Nephron (organoid): Measurements from ENCODE around the gene SGCD.

ENCODE experiments used
- H3K27ac Mint-ChIP-seq, 3 experiments: 2 replicates each; pipeline ENCODE4 v1.8.0; 2020; ENCODE audit warnings: mixed read lengths in 3 of 3, mild to moderate bottlenecking in 2 of 3, moderate library complexity in 1 of 3
- H3K27me3 Mint-ChIP-seq: 2 replicates; pipeline ENCODE4 v1.8.0; 2021; ENCODE audit warnings: low read depth, mild to moderate bottlenecking, moderate library complexity, mixed read lengths
- H3K36me3 Mint-ChIP-seq: 2 replicates; pipeline ENCODE4 v1.8.0; 2020; ENCODE audit warnings: low read depth, mixed read lengths
- H3K4me1 Mint-ChIP-seq: 2 replicates; pipeline ENCODE4 v1.8.0; 2020; ENCODE audit warnings: mixed read lengths
- H3K4me3 Mint-ChIP-seq, 3 experiments: 2 replicates each; pipeline ENCODE4 v1.8.0; 2020; ENCODE audit warnings: mild to moderate bottlenecking in 3 of 3, mixed read lengths in 3 of 3, moderate library complexity in 2 of 3
- H3K9me3 Mint-ChIP-seq: 2 replicates; pipeline ENCODE4 v1.8.0; 2020; ENCODE audit warnings: mixed read lengths
- TF ChIP-seq, protein P1 (sequence below), 3 experiments: fragments of 200-600 bp; sonication (generic); IDR thresholded peaks; one replicate each; pipeline ENCODE4 v1.5.0; 2021; ENCODE audit warnings: antibody characterized with exemption in 3 of 3; ENCODE audit not compliant: unreplicated experiment in 3 of 3

Gene SGCD

DNA sequence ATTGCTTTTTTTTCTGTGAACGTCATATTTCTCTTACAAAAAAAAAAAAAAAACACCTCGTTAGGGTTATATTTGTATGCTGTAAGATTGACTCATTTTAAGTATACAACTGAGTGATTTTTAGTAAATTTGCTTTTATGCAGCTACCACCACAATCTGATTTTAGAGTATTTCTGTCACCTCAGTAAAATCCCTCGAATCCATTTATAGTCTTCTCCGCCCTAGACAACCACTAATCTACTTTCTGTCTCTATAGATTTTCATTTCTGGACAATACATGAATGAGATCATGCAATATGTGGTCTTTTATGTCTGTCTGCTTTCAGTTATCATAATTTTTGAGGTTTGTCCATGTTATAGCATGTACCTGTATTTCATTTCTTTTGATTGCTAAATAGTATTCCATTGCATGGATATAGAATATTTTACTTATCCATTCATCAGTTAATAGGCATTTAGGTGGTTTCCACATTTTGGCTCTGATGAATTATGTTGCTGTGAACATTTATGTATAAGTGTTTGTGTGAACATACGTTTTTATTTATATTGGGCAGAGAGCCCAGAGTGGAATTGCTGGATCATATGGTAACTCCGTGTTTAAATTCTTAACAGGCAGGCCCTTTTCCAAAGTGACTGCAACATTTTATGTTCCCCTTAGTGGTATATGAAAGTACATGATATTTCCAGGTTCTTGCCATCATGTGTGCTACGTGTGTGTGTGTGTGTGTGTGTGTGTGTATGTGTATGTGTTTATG is 171.4 kb downstream of the SGCD start:
- TF ChIP-seq, protein P1, sequence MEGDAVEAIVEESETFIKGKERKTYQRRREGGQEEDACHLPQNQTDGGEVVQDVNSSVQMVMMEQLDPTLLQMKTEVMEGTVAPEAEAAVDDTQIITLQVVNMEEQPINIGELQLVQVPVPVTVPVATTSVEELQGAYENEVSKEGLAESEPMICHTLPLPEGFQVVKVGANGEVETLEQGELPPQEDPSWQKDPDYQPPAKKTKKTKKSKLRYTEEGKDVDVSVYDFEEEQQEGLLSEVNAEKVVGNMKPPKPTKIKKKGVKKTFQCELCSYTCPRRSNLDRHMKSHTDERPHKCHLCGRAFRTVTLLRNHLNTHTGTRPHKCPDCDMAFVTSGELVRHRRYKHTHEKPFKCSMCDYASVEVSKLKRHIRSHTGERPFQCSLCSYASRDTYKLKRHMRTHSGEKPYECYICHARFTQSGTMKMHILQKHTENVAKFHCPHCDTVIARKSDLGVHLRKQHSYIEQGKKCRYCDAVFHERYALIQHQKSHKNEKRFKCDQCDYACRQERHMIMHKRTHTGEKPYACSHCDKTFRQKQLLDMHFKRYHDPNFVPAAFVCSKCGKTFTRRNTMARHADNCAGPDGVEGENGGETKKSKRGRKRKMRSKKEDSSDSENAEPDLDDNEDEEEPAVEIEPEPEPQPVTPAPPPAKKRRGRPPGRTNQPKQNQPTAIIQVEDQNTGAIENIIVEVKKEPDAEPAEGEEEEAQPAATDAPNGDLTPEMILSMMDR (IDR thresholded peaks at IDR 0.05; ENCODE audit: unreplicated experiment in 3 of 3): no peak
- Mint-ChIP-seq H3K27me3 (no peaks in the 10 kb centered on the region), H3K9me3 (no peaks in the 10 kb centered on the region), H3K27ac (peak overlapping the region; percentile 8 to 80 (median 66)), H3K4me3 (no peak overlapping the region), H3K4me1 (peaks cover 62% of the 10 kb centered on the region), H3K36me3 (no peaks in the 10 kb centered on the region)

DNA sequence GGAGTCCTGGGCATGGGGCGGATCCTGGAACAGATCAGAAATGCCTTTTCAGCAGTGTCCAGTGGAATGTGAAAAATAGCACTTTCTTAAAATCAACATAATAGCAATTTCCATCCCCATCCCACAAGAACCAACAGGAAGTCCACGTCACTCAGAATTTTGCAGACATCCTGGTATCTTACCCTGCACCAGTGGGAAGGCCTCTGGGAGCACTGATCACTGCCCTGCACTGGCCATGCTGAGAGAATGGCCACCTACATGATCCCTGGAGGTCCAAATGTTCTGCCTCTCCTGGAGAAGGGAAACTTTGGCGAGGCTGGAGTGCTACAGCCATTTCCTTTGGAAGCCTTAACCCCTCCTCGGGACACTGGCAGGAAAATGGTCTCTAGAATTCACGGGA is 173.8 kb downstream of the SGCD start:
- Mint-ChIP-seq H3K27ac (peak overlapping the region; percentile 15 to 81 (median 53)), H3K9me3 (no peaks in the 10 kb centered on the region), H3K4me1 (peaks cover 55% of the 10 kb centered on the region), H3K36me3 (no peaks in the 10 kb centered on the region), H3K27me3 (no peaks in the 10 kb centered on the region), H3K4me3 (no peak overlapping the region)
- TF ChIP-seq, protein P1 (IDR thresholded peaks at IDR 0.05; ENCODE audit: unreplicated experiment in 3 of 3): no peak

DNA sequence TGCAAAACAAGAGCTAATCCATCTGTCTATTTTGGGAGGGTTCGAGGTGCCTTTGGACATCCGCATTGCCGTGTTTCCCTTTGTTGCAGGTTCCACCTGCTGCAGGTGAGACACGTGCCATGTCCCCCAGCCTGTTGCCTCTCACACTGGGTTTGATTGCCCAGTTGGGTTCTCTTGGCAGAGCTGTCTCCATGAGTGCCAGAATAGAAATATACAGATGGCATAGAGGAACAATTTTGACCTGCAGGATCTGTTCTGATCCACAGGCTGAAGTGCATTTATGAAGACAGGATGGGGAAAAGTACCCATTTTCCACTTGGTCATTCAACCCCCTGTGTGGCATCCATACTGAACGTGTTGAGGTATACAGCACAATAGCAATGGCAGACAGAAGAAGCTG is 178.1 kb downstream of the SGCD start:
- no peaks in the 10 kb centered on the region for H3K36me3 Mint-ChIP-seq
- no peak overlapping the region for H3K4me3 Mint-ChIP-seq
- no peaks in the 10 kb centered on the region for H3K27me3 Mint-ChIP-seq
- H3K9me3 Mint-ChIP-seq: no peaks in the 10 kb centered on the region
- TF ChIP-seq, protein P1 (IDR thresholded peaks at IDR 0.05; ENCODE audit: unreplicated experiment in 3 of 3): no peak
- no peak overlapping the region for H3K27ac Mint-ChIP-seq
- H3K4me1 Mint-ChIP-seq: peaks cover 19% of the 10 kb centered on the region

DNA sequence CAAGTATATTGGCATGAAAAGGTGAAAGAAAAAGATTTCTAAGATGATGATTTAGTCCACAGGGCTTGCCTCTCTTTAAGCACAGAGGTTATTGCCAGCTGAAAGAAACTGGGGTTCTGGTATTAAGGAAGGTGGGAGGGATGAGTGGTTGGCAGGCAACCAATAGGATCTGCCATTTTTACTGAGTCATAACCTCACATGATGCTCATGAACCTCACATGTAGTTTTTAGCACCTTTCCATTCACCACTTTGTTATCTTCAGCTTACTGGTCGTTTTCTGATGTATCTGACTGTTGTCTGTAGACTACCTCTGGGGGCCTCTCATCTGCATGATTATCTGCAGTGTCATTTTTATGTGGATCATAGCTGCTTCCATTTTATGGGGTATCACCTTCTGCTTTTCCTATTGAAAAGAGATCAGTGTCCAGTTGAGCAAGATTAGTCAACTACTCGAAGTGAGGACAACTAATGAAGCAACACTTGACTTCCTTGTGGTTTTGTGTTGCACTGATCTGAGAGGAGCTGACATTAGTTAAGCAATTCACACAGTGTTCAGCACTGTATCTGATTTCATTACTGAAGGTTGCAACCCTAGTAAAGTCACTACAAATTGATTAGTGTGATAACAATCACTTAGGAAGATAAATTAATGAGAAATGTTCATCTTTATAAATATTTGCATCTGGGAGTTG is 186.3 kb downstream of the SGCD start:
- no peaks in the 10 kb centered on the region for H3K27me3 Mint-ChIP-seq
- peaks cover 21% of the 10 kb centered on the region for H3K36me3 Mint-ChIP-seq
- H3K9me3 Mint-ChIP-seq: peaks cover 31% of the 10 kb centered on the region
- TF ChIP-seq, protein P1 (IDR thresholded peaks at IDR 0.05; ENCODE audit: unreplicated experiment in 3 of 3): no peak
- peaks cover 7% of the 10 kb centered on the region for H3K4me1 Mint-ChIP-seq
- no peak overlapping the region for H3K27ac Mint-ChIP-seq
- H3K4me3 Mint-ChIP-seq: no peak overlapping the region

DNA sequence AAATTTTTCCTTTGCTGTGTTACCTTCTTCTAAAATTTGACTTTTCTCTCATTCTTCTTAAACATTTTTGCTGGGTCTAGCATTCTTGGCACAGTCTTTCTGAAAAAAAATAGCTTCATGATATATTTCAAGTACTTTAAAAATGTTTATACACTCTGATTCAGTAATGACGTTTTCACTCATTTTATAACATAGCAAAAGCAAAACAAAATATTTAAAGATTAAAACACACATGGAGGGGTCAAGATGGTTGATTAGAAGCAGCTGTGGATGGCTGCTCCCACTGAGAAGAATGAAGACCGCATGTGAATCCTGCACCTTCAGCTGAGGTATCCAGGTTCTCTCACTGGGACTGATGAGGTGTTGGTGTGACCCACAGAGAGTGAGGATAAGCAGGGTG is 188.2 kb downstream of the SGCD start:
- peaks cover 7% of the 10 kb centered on the region for H3K4me1 Mint-ChIP-seq
- H3K4me3 Mint-ChIP-seq: no peak overlapping the region
- TF ChIP-seq, protein P1 (IDR thresholded peaks at IDR 0.05; ENCODE audit: unreplicated experiment in 3 of 3): no peak

More for the DNA sequence above, 188.2 kb downstream of the SGCD start:
- Mint-ChIP-seq H3K36me3 (peaks cover 33% of the 10 kb centered on the region), H3K27me3 (no peaks in the 10 kb centered on the region), H3K27ac (peak overlapping the region; percentile 45 to 82 (median 65)), H3K9me3 (peaks cover 48% of the 10 kb centered on the region)
